Neural cell (in vitro differentiated cells): ENCODE data around the gene TDRD3.

Source experiments
- CTCF ChIP-seq: fragments of 450-650 bp; IDR thresholded peaks from 2 replicates; pipeline ENCODE4 v1.5.1; 2014; ENCODE audit warnings: antibody characterized with exemption, mild to moderate bottlenecking, moderate library complexity; ENCODE audit not compliant: poor library complexity, severe bottlenecking
- EP300 ChIP-seq: fragments of 450-650 bp; conservative IDR thresholded peaks from 2 replicates; pipeline ENCODE4 v1.6.1; 2014; ENCODE audit warnings: antibody characterized with exemption, mild to moderate bottlenecking, moderate library complexity; ENCODE audit not compliant: poor library complexity, severe bottlenecking
- EZH2 ChIP-seq: fragments of 200-600, 300-800 bp; shearing (Covaris generic), sonication (generic); IDR thresholded peaks from 2 replicates; pipeline ENCODE4 v1.6.1; 2014; ENCODE audit warnings: antibody characterized with exemption, low read length, borderline replicate concordance, mild to moderate bottlenecking; ENCODE audit not compliant: insufficient read depth, poor library complexity, severe bottlenecking
- POLR2AphosphoS5 ChIP-seq: IDR thresholded peaks from 2 replicates; pipeline ENCODE4 v1.6.1; 2012
- REST ChIP-seq: IDR thresholded peaks from 2 replicates; pipeline ENCODE4 v1.6.1; 2012; ENCODE audit warnings: borderline replicate concordance
- SMC3 ChIP-seq: fragments of 450-650 bp; conservative IDR thresholded peaks from 2 replicates; pipeline ENCODE4 v1.6.1; 2014; ENCODE audit warnings: antibody characterized with exemption, mild to moderate bottlenecking, moderate library complexity; ENCODE audit not compliant: poor library complexity

GRCh38 chr13:60574735-60575134 is 177.7 kb downstream of the TDRD3 start:
- TF ChIP-seq REST: no peak
- TF ChIP-seq EP300: no peak
- TF ChIP-seq POLR2AphosphoS5: no peak
- no peak for TF ChIP-seq CTCF
- TF ChIP-seq EZH2: no peak
- TF ChIP-seq SMC3: no peak
